Cerebellar nuclear complex (tissue), 1 donor: ENCODE results near the gene LMO2.

ENCODE experiments used
- DNase-seq, 2 experiments: peaks; one replicate each; lab custom pipeline; 2025; lab: John Stamatoyannopoulos, UW

Gene LMO2

DNA sequence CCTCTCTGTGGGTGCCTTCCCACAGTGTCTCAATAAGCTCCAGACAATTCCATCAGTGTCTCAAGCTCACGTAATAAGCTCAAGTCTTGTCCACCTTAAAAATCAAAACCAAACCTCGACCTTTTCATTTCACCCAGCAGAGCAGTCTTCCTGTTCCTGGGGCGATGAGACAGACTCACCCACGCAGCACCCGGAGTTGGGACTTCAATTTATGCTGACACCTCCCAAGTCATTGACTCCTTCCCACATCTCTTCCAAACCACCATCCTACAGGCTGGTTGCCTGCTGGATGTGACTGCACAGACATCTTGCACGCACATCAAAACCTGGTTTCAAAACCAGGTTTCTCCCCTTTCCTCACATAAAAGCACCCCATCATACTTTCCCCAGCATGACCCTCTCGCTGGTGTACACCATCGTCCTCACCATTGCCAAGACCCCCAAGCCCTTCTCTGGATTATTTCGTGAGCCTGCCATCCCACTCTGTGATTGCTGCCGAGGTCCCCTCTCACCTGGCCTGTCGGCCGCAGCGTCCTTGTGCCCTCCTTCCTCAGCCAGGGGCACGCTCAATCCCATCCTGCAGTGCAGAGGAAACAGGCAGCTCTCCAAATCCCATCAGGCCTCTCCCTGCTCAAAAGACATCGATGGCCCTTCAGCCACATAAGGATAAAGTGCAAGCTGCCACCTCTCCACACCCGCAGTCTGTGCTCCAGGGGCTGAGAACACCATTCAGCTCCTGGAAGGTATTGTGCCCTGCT is 72.4 kb downstream of the LMO2 start:
- DNase-seq, result no peak
